ENCODE data around the gene YEATS2. TPM values are rescaled to one million over a fixed set of nuclear protein-coding genes. Genes with fewer than 3 reads are reported as not detected.

The YEATS2 gene
- total RNA-seq (10 to 100 TPM; 25.6 to 26.9 TPM), polyA plus RNA-seq (1 to 10 TPM; 1.6 to 7.5 TPM)

DNA sequence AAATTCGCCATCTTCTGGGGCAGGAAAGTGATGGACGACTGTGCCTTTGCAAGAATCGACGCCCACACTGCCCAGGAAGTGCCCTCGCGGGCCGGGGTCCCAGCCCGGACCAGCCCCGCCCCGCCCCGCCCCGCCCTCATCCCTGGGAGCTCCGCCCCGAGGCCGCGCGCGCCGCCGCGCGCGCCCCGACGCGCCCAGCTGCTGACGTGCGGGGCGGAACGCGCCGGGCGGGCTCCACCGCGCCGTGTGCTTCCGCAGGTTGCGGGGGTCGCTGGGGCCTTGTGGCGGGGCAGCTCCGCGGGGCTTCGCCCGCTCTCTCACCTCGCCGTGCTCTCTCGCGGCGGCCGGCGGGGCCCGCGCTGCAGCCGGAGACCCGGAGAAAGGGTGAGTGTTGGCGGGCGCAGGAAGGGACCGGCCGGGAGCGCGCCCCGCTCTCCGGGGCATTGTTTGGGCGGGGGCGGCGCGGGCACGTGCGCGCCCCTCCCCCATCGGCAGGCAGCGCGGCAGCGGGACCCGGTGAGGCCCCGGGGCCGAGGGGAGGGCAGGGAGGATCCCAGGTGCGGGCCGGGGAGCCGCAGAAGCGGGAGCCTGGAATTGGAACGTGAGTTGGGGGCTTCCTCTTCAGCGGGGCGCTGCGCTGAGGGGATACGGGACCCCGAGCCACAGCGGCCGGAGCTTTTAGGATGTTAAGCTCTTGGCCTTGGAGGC, at the start of gene YEATS2:
TSS of gene YEATS2 (plus strand) at position 188 of the 708 bp plus-strand sequence. CDS start 17,366 bp downstream, outside the sequence.
- POLR2A ChIA-PET (ENCODE audit: partially characterized antibody), result interaction anchor here (0.6 to 4.6 kb wide), 10 partner anchors 12 to 271 kb away, joined by 3 to 89 read pairs (median 3); partner anchors contain the start of genes KLHL24 and MCF2L2
- Mint-ChIP-seq H3K27ac (peak within 1 kb of the TSS; percentile 79 to 99 (median 97)), H3K4me1 (peaks cover 28 to 42% (median 36%) of the 10 kb centered on the region in 4 donors), H3K4me3 (peak within 1 kb of the TSS; percentile 87 to 99 (median 98)), H3K36me3 (peaks cover 0 to 6% of the 10 kb centered on the region in 2 donors), H3K9me3 (no peaks in the 10 kb centered on the region), H3K27me3 (no peaks in the 10 kb centered on the region)
- no peaks in the 10 kb centered on the region for H3K9me3 ChIP-seq (ENCODE audit: control insufficient read depth in 1 of 2, low read length in 2 of 2)
- no peaks in the 10 kb centered on the region for H3K27me3 ChIP-seq (ENCODE audit: insufficient read depth, low read length)
- peaks cover 24% of the 10 kb centered on the region for H3K4me1 ChIP-seq (ENCODE audit: insufficient read depth, low read length)
- H3K36me3 ChIP-seq (ENCODE audit: insufficient read depth, low read length), result no peaks in the 10 kb centered on the region
- CTCF ChIA-PET (ENCODE audit: partially characterized antibody), result interaction anchor here (0.5 to 2.4 kb wide), 7 partner anchors 10 to 198 kb away, joined by 3 to 15 read pairs (median 4); partner anchors contain the start of genes KLHL24 and PARL
- H3K27ac ChIP-seq (ENCODE audit: low read depth, low read length), result peak within 1 kb of the TSS; percentile 78
- peak within 1 kb of the TSS; percentile 83 to 84 for H3K4me3 ChIP-seq (ENCODE audit: low read length in 2 of 2)
- peak; percentile 65 to 79 (median 74) for DNase-seq
- intact Hi-C loops (cut with micrococcal nuclease), result loop anchor here (1.0 to 2.0 kb wide), 2 partner anchors 61 to 143 kb away; partner anchors contain the start of gene KLHL6

DNA sequence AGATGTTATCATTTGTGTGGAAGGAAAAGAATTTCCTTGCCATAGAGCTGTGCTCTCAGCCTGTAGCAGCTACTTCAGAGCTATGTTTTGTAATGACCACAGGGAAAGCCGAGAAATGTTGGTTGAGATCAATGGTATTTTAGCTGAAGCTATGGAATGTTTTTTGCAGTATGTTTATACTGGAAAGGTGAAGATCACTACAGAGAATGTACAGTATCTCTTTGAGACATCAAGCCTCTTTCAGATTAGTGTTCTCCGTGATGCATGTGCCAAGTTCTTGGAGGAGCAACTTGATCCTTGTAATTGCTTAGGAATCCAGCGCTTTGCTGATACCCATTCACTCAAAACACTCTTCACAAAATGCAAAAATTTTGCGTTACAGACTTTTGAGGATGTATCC, 47.0 kb upstream of the YEATS2 start:
- peaks cover 0 to 14% of the 10 kb centered on the region in 2 donors for H3K9me3 ChIP-seq (ENCODE audit: control insufficient read depth in 1 of 2, low read length in 2 of 2)
- Mint-ChIP-seq H3K27ac (no peak overlapping the region), H3K9me3 (peaks cover 0 to 57% (median 35%) of the 10 kb centered on the region in 8 donors), H3K4me3 (peak overlapping the region in 1 of 8 donors; percentile 4), H3K36me3 (peaks cover 66 to 70% of the 10 kb centered on the region in 2 donors), H3K4me1 (peaks cover 0 to 8% (median 5%) of the 10 kb centered on the region in 4 donors), H3K27me3 (no peaks in the 10 kb centered on the region)
- H3K36me3 ChIP-seq (ENCODE audit: insufficient read depth, low read length), result peaks cover 25% of the 10 kb centered on the region
- CTCF ChIA-PET (ENCODE audit: partially characterized antibody), result no interaction called here
- no peaks in the 10 kb centered on the region for H3K4me1 ChIP-seq (ENCODE audit: insufficient read depth, low read length)
- no peaks in the 10 kb centered on the region for H3K27me3 ChIP-seq (ENCODE audit: insufficient read depth, low read length)
- H3K4me3 ChIP-seq (ENCODE audit: low read length in 2 of 2), result no peak overlapping the region
- POLR2A ChIA-PET (ENCODE audit: partially characterized antibody), result interaction anchor here (0.9 to 3.8 kb wide), 3 partner anchors 13 to 526 kb away, joined by 3 to 20 read pairs (median 5); partner anchors contain the start of gene KLHL24
- DNase-seq, result no peak
- H3K27ac ChIP-seq (ENCODE audit: low read depth, low read length), result no peak overlapping the region
- intact Hi-C loops (cut with micrococcal nuclease), result no loop called here

DNA sequence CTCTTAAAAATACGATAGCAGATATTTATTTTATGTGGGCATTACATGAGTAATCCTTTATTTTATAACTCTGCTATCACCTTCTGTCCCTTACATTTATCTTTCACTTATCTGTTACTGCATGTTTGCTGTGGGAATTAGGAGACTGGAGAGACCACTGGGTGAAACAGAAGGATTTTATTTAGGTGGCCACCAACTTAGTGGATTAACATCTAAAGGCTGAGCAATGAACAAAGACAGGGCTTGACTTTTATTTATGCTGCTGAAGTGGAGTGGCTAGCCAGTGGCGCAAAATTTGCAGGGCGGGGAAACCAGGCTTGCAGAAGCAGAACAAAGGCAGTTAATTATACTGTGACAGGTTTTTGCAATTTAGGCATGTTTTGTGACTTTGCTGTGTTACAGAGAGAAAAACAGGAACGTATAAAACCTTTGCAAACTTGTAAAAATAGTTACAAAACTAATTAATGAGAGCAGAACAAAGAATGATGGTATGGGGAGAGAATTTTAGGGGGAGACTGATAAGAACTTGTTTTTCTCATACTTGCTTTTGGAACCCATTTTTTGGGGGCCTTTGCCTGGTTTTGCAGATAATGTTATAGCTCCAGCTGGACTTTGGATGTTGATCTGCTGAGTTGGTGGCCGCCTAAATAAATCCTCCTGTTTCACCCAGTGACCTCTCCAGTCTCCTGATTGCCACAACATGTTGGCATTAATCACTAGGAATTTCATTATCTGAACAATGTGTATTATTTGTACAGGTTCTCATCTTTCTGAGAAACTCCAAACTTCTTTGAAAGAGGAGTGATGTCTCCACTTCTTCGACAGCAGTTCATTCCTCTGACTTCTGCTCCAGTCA, 44.2 kb upstream of the YEATS2 start:
- ChIA-PET CTCF (ENCODE audit: partially characterized antibody) (no interaction called here), POLR2A (ENCODE audit: partially characterized antibody) (no interaction called here)
- peak in 1 of 5 donors; percentile 9 for DNase-seq
- Mint-ChIP-seq H3K36me3 (peaks cover 65 to 78% of the 10 kb centered on the region in 2 donors), H3K27ac (peak overlapping the region in 2 of 7 donors; percentile 34 to 74), H3K4me1 (peaks cover 9 to 13% (median 13%) of the 10 kb centered on the region in 4 donors), H3K4me3 (peak overlapping the region in 3 of 8 donors; percentile 2 to 43 (median 24)), H3K27me3 (no peaks in the 10 kb centered on the region), H3K9me3 (peaks cover 3 to 64% (median 38%) of the 10 kb centered on the region in 8 donors)
- Histone ChIP-seq H3K9me3 (ENCODE audit: control insufficient read depth in 1 of 2, low read length in 2 of 2) (peaks cover 0 to 14% of the 10 kb centered on the region in 2 donors), H3K27me3 (ENCODE audit: insufficient read depth, low read length) (no peaks in the 10 kb centered on the region), H3K27ac (ENCODE audit: low read depth, low read length) (no peak overlapping the region), H3K36me3 (ENCODE audit: insufficient read depth, low read length) (peaks cover 25% of the 10 kb centered on the region), H3K4me3 (ENCODE audit: low read length in 2 of 2) (no peak overlapping the region), H3K4me1 (ENCODE audit: insufficient read depth, low read length) (no peaks in the 10 kb centered on the region)
- intact Hi-C loops (cut with micrococcal nuclease), result no loop called here

DNA sequence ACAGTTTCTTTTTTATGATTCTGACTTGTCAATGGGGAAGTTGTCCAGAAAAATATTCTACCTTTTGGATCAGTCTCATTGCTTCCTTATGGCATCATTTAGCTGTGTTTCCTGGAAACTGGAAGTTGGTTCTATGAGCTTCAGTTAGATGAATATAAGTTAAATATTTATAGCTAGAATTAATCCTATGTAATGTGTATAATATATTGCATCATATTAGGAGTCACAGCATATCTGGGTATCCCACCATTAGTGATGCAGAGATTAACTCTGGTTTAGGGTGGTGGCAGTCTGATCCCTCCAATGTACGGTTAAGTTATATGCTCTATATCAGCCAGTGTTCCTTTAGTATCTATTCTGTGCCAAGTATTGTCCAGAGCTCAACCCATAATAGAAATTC, 42.9 kb upstream of the YEATS2 start:
- CTCF ChIA-PET (ENCODE audit: partially characterized antibody), result interaction anchor here (1.0 kb wide), 1 partner anchor 14 kb away, joined by 3 read pairs; no protein-coding TSS in a partner anchor
- H3K36me3 ChIP-seq (ENCODE audit: insufficient read depth, low read length), result peaks cover 25% of the 10 kb centered on the region

DNA sequence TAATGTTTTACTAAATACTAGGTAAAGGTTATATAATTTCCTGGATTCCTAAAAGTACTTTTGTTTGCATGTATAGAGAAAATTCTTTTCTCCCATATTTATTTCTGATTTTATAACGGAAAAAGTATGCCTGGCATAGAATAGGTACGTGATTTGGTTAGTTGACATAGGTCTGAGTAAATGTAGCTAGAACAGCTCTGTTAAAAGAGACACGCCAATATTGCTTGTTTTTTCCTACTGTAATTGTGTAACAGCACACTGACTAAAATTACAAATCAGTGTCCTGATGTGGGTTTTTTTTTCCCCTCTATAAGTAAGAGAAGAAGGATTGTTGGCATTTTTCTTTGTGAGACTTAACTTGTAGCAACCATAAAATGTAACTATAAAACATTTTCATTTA, 35.5 kb upstream of the YEATS2 start:
- Histone ChIP-seq H3K36me3 (ENCODE audit: insufficient read depth, low read length) (peaks cover 18% of the 10 kb centered on the region), H3K9me3 (ENCODE audit: control insufficient read depth in 1 of 2, low read length in 2 of 2) (no peaks in the 10 kb centered on the region), H3K27me3 (ENCODE audit: insufficient read depth, low read length) (no peaks in the 10 kb centered on the region), H3K27ac (ENCODE audit: low read depth, low read length) (no peak overlapping the region), H3K4me3 (ENCODE audit: low read length in 2 of 2) (no peak overlapping the region), H3K4me1 (ENCODE audit: insufficient read depth, low read length) (no peaks in the 10 kb centered on the region)
- ChIA-PET CTCF (ENCODE audit: partially characterized antibody) (no interaction called here), POLR2A (ENCODE audit: partially characterized antibody) (interaction anchor here (0.7 kb wide), 1 partner anchor 14 kb away, joined by 3 read pairs; no protein-coding TSS in a partner anchor)
- Mint-ChIP-seq H3K9me3 (peaks cover 0 to under 1% (median 0%) of the 10 kb centered on the region in 8 donors), H3K36me3 (peaks cover 48 to 56% of the 10 kb centered on the region in 2 donors), H3K27me3 (no peaks in the 10 kb centered on the region), H3K27ac (no peak overlapping the region), H3K4me3 (no peak overlapping the region), H3K4me1 (peaks cover 8 to 31% (median 23%) of the 10 kb centered on the region in 4 donors)
- intact Hi-C loops (cut with micrococcal nuclease), result loop anchor here (10.0 kb wide), 1 partner anchor 197 kb away; no protein-coding TSS in a partner anchor
- no peak for DNase-seq

More for the DNA sequence above, 42.9 kb upstream of the YEATS2 start:
- intact Hi-C loops (cut with micrococcal nuclease), result no loop called here
- Mint-ChIP-seq H3K4me3 (no peak overlapping the region), H3K27me3 (no peaks in the 10 kb centered on the region), H3K27ac (no peak overlapping the region), H3K36me3 (peaks cover 64 to 76% of the 10 kb centered on the region in 2 donors), H3K9me3 (peaks cover 3 to 60% (median 38%) of the 10 kb centered on the region in 8 donors), H3K4me1 (peaks cover 9 to 25% (median 19%) of the 10 kb centered on the region in 4 donors)
- POLR2A ChIA-PET (ENCODE audit: partially characterized antibody), result interaction anchor here (1.4 kb wide), 1 partner anchor 18 kb away, joined by 3 read pairs; no protein-coding TSS in a partner anchor
- Histone ChIP-seq H3K4me1 (ENCODE audit: insufficient read depth, low read length) (no peaks in the 10 kb centered on the region), H3K4me3 (ENCODE audit: low read length in 2 of 2) (no peak overlapping the region), H3K27ac (ENCODE audit: low read depth, low read length) (no peak overlapping the region), H3K9me3 (ENCODE audit: control insufficient read depth in 1 of 2, low read length in 2 of 2) (peaks cover 0 to 14% of the 10 kb centered on the region in 2 donors), H3K27me3 (ENCODE audit: insufficient read depth, low read length) (no peaks in the 10 kb centered on the region)
- no peak for DNase-seq

GRCh38 chr3:183664913-183665381, 32.6 kb upstream of the YEATS2 start:
- Histone ChIP-seq H3K4me1 (ENCODE audit: insufficient read depth, low read length) (no peaks in the 10 kb centered on the region), H3K27ac (ENCODE audit: low read depth, low read length) (no peak overlapping the region), H3K4me3 (ENCODE audit: low read length in 2 of 2) (no peak overlapping the region), H3K27me3 (ENCODE audit: insufficient read depth, low read length) (no peaks in the 10 kb centered on the region), H3K9me3 (ENCODE audit: control insufficient read depth in 1 of 2, low read length in 2 of 2) (no peaks in the 10 kb centered on the region), H3K36me3 (ENCODE audit: insufficient read depth, low read length) (peaks cover 27% of the 10 kb centered on the region)
- ChIA-PET CTCF (ENCODE audit: partially characterized antibody) (interaction anchor here (1.4 kb wide), 1 partner anchor 195 kb away, joined by 3 read pairs; no protein-coding TSS in a partner anchor), POLR2A (ENCODE audit: partially characterized antibody) (no interaction called here)
- H3K36me3 Mint-ChIP-seq, result peaks cover 41 to 51% of the 10 kb centered on the region in 2 donors
- intact Hi-C loops (cut with micrococcal nuclease), result loop anchor here (10.0 kb wide), 1 partner anchor 200 kb away; no protein-coding TSS in a partner anchor
- DNase-seq, result no peak
- H3K27ac Mint-ChIP-seq, result no peak overlapping the region
- no peaks in the 10 kb centered on the region for H3K9me3 Mint-ChIP-seq
- no peaks in the 10 kb centered on the region for H3K27me3 Mint-ChIP-seq
- H3K4me1 Mint-ChIP-seq, result peaks cover 7 to 16% (median 12%) of the 10 kb centered on the region in 4 donors
- H3K4me3 Mint-ChIP-seq, result no peak overlapping the region
